Stimulated activated CD8-positive, alpha-beta memory T cell treated with anti-CD3 and anti-CD28 coated beads, Interleukin-7, amount 100 ng/mL, for 4 hours (primary cell): ENCODE results near the gene SCG5.

ENCODE experiments used
- DNase-seq, 2 donors: peaks; one replicate each; pipeline ENCODE4 v3.0.0-alpha.2; 2020; ENCODE audit warnings: low read depth in 2 of 2

Gene SCG5

GRCh38 chr15:32723171-32723948, 81.8 kb downstream of the SCG5 start:
- DNase-seq: no peak

- DNase-seq: no peak
Observed at GRCh38 chr15:32729700-32730395, 88.3 kb downstream of the SCG5 start.

- no peak for DNase-seq
Observed at GRCh38 chr15:32730677-32731654, 89.5 kb downstream of the SCG5 start.

- DNase-seq: no peak
Observed at GRCh38 chr15:32732574-32733157, 91.2 kb downstream of the SCG5 start.

- no peak for DNase-seq
Observed at GRCh38 chr15:32733281-32733680, 91.8 kb downstream of the SCG5 start.

GRCh38 chr15:32735989-32736700, 94.6 kb downstream of the SCG5 start:
- DNase-seq: no peak

- DNase-seq: no peak
Observed at GRCh38 chr15:32736701-32737061, 95.2 kb downstream of the SCG5 start.

- DNase-seq: no peak
Observed at GRCh38 chr15:32737304-32737703, 95.8 kb downstream of the SCG5 start.

- DNase-seq: no peak
Observed at GRCh38 chr15:32738666-32739065, 97.2 kb downstream of the SCG5 start.

GRCh38 chr15:32739522-32740063, 98.1 kb downstream of the SCG5 start:
- no peak for DNase-seq

GRCh38 chr15:32743411-32744140, 102.1 kb downstream of the SCG5 start:
- DNase-seq: no peak

GRCh38 chr15:32746116-32746857, 104.8 kb downstream of the SCG5 start:
- DNase-seq: no peak
